ENCODE results near the gene IPO9.

The IPO9 gene

GRCh38 chr1:201828820-201829774 lies at the start of gene IPO9:
Gene IPO9, plus strand, starts transcription at chr1:201829157. Its CDS starts 53 bp downstream, at chr1:201829210.
- H3K4me3 ChIP-seq (ENCODE audit: control insufficient read depth, low read depth, low read length), result peak within 1 kb of the TSS; percentile 98
- DNase-seq (ENCODE audit: low read depth), result peak; percentile 91
- peak; percentile 87 for TF ChIP-seq CTCF (conservative IDR thresholded peaks at IDR 0.05; ENCODE audit: control insufficient read depth, insufficient read depth, low read depth, low read length)

GRCh38 chr1:201779351-201779880 lies 49.5 kb upstream of the IPO9 start:
- no peak overlapping the region for H3K4me3 ChIP-seq (ENCODE audit: control insufficient read depth, low read depth, low read length)
- no peak for TF ChIP-seq CTCF (conservative IDR thresholded peaks at IDR 0.05; ENCODE audit: control insufficient read depth, insufficient read depth, low read depth, low read length)
- no peak for DNase-seq (ENCODE audit: low read depth)

- H3K4me3 ChIP-seq (ENCODE audit: control insufficient read depth, low read depth, low read length), result no peak overlapping the region
- no peak for DNase-seq (ENCODE audit: low read depth)
- TF ChIP-seq CTCF (conservative IDR thresholded peaks at IDR 0.05; ENCODE audit: control insufficient read depth, insufficient read depth, low read depth, low read length), result no peak
Observed at GRCh38 chr1:201780952-201781351, 48.0 kb upstream of the IPO9 start.

GRCh38 chr1:201781437-201781836 lies 47.5 kb upstream of the IPO9 start:
- peak; percentile 58 for DNase-seq (ENCODE audit: low read depth)

GRCh38 chr1:201782353-201782752 lies 46.6 kb upstream of the IPO9 start:
- no peak for DNase-seq (ENCODE audit: low read depth)
- TF ChIP-seq CTCF (conservative IDR thresholded peaks at IDR 0.05; ENCODE audit: control insufficient read depth, insufficient read depth, low read depth, low read length), result no peak

More at GRCh38 chr1:201781437-201781836, 47.5 kb upstream of the IPO9 start:
- no peak for TF ChIP-seq CTCF (conservative IDR thresholded peaks at IDR 0.05; ENCODE audit: control insufficient read depth, insufficient read depth, low read depth, low read length)
- H3K4me3 ChIP-seq (ENCODE audit: control insufficient read depth, low read depth, low read length), result no peak overlapping the region

GRCh38 chr1:201783058-201783457 lies 45.9 kb upstream of the IPO9 start:
- no peak for DNase-seq (ENCODE audit: low read depth)
- H3K4me3 ChIP-seq (ENCODE audit: control insufficient read depth, low read depth, low read length), result no peak overlapping the region
- TF ChIP-seq CTCF (conservative IDR thresholded peaks at IDR 0.05; ENCODE audit: control insufficient read depth, insufficient read depth, low read depth, low read length), result no peak

More at GRCh38 chr1:201782353-201782752, 46.6 kb upstream of the IPO9 start:
- H3K4me3 ChIP-seq (ENCODE audit: control insufficient read depth, low read depth, low read length), result no peak overlapping the region
